GM12878 (cell line): ENCODE data around the gene DNAH1. TPM values are rescaled to one million over a fixed set of nuclear protein-coding genes. Genes with fewer than 3 reads are reported as not detected.

Source experiments
- ATAC-seq: fragments of 200-7000 bp; cut with Tn5 transposase; 3 replicates; pipeline ENCODE4 v1.9.1; 2020; ENCODE audit warnings: mild to moderate bottlenecking, moderate library complexity
- BruUV-seq: library from RNA; stranded (reverse); fragments of 400-500 nt; replicated peaks from 2 replicates; lab custom pipeline; 2021; lab: Mats Ljungman, UMichigan
- CTCF ChIA-PET: fragments of 300-600 bp; sonication (Branson Sonifier 250); formaldehyde crosslinking; extraction: SDS; loops from one replicate; lab custom pipeline; 2021; ENCODE audit warnings: inconsistent platforms; lab: Yijun Ruan, JAX
- POLR2A ChIA-PET: fragments of 350-600 bp; formaldehyde crosslinking; extraction: SDS; loops from one replicate; lab custom pipeline; 2021; ENCODE audit warnings: inconsistent platforms; lab: Charles Lee
- RAD21 ChIA-PET: fragments of 300-600 bp; sonication (Branson Sonifier 250); formaldehyde crosslinking; loops from one replicate; lab custom pipeline; 2023; ENCODE audit warnings: antibody characterized with exemption; ENCODE audit not compliant: unreplicated experiment; lab: Charles Lee
- SMC1A ChIA-PET: fragments of 300-600 bp; sonication (Branson Sonifier 250); formaldehyde crosslinking; loops from one replicate; lab custom pipeline; 2023; ENCODE audit not compliant: unreplicated experiment, uncharacterized antibody; lab: Charles Lee
- DNase-seq: peaks from one replicate; pipeline ENCODE4 v3.0.0-alpha.2; 2011; ENCODE audit warnings: low read depth, low spot score
- FAIRE-seq: peaks from 3 replicates; lab custom pipeline; 2011; peaks lifted over from hg19 to GRCh38; lab: Jason Lieb, UNC
- H2AFZ ChIP-seq: 2 replicates; pipeline ENCODE4 v1.6.0; 2011; ENCODE audit warnings: low read depth, low read length, control low read depth; ENCODE audit not compliant: control insufficient read depth
- H3K27ac ChIP-seq: 2 replicates; pipeline ENCODE4 v1.5.1; 2011; ENCODE audit warnings: control low read depth; ENCODE audit not compliant: control insufficient read depth, insufficient read depth
- H3K27me3 ChIP-seq, 2 experiments: replicated peaks in 1 of 2; 2 replicates each; pipeline versions ENCODE4 v1.6.0 to v1.6.1; 2011; ENCODE audit warnings: low read length in 1 of 2; ENCODE audit not compliant: control insufficient read depth in 2 of 2, insufficient read depth in 2 of 2
- H3K36me3 ChIP-seq, 2 experiments: 2 replicates each; pipeline ENCODE4 v1.5.1; 2011; ENCODE audit warnings: low read length in 1 of 2; ENCODE audit not compliant: control insufficient read depth in 2 of 2, insufficient read depth in 2 of 2
- H3K4me1 ChIP-seq: 2 replicates; pipeline ENCODE4 v1.6.1; 2011; ENCODE audit warnings: mild to moderate bottlenecking, low read length, moderate library complexity, mixed read lengths; ENCODE audit not compliant: control insufficient read depth, insufficient read depth
- H3K4me2 ChIP-seq: 2 replicates; pipeline ENCODE4 v1.6.0; 2011; ENCODE audit warnings: control low read depth; ENCODE audit not compliant: control insufficient read depth, insufficient read depth
- H3K4me3 ChIP-seq: fragments of 200-600 bp; sonication (generic); 2 replicates; pipeline ENCODE4 v1.5.1; 2016
- H3K79me2 ChIP-seq: 2 replicates; pipeline ENCODE4 v1.6.0; 2011; ENCODE audit warnings: low read length; ENCODE audit not compliant: control insufficient read depth, insufficient read depth
- H3K9ac ChIP-seq: 2 replicates; pipeline ENCODE4 v1.8.0; 2011; ENCODE audit warnings: low read length, control low read depth, mixed read lengths; ENCODE audit not compliant: control insufficient read depth, insufficient read depth
- H3K9me3 ChIP-seq: replicated peaks from 3 replicates; pipeline ENCODE4 v1.5.1; 2011; ENCODE audit warnings: mild to moderate bottlenecking, low read length; ENCODE audit not compliant: control insufficient read depth, insufficient read depth
- H4K20me1 ChIP-seq: 2 replicates; pipeline ENCODE4 v1.6.0; 2011; ENCODE audit not compliant: control insufficient read depth, insufficient read depth
- CTCF ChIP-seq, 3 experiments: IDR thresholded peaks in 2 of 3; conservative IDR thresholded peaks in 1 of 3; 2 replicates each; pipeline ENCODE4 v1.5.1; 2011; ENCODE audit warnings: low read depth in 3 of 3, low read length in 3 of 3, mild to moderate bottlenecking in 3 of 3, control low read depth in 2 of 3, moderate library complexity in 2 of 3, inconsistent platforms in 1 of 3, mixed read lengths in 1 of 3; ENCODE audit not compliant: control insufficient read depth in 2 of 3, insufficient read depth in 1 of 3; ENCODE audit errors: extremely low read depth in 1 of 3
- RAD21 ChIP-seq: IDR thresholded peaks from 2 replicates; pipeline ENCODE4 v1.6.1; 2011; ENCODE audit warnings: mild to moderate bottlenecking, low read depth, low read length, moderate library complexity; ENCODE audit not compliant: insufficient read depth
- SIX5 ChIP-seq: IDR thresholded peaks from 2 replicates; pipeline ENCODE4 v1.6.1; 2011; ENCODE audit warnings: mild to moderate bottlenecking, low read depth, low read length, moderate library complexity; ENCODE audit not compliant: severe bottlenecking
- SMC3 ChIP-seq: IDR thresholded peaks from 2 replicates; pipeline ENCODE4 v1.6.1; 2011; ENCODE audit warnings: low read length, improper control_type of control experiment, borderline replicate concordance
- ZBTB11 ChIP-seq: fragments of 450-650 bp; formaldehyde crosslinking; IDR thresholded peaks from 2 replicates; pipeline ENCODE4 v1.5.0; 2022; ENCODE audit warnings: mild to moderate bottlenecking, missing genetic modification characterization
- WGBS: methylation state at CpG from one replicate; pipeline ENCODE4 v1.1.6; 2016; ENCODE audit warnings: low lambda C conversion rate; ENCODE audit not compliant: insufficient replicate concordance, insufficient coverage; ENCODE audit errors: missing lambda C conversion rate; 5-methylcytosine and 5-hydroxymethylcytosine counted together
- in situ Hi-C: fragments of 300-500 bp; cut with MboI; formaldehyde crosslinking; loops from 9 replicates; pipeline ENCODE4 v1.14.3; 2018; ENCODE audit warnings: mixed read lengths
- intact Hi-C: fragments of 100-400 bp; cut with micrococcal nuclease; formaldehyde crosslinking; loops from one replicate; pipeline ENCODE4 v1.14.2; 2022; ENCODE audit not compliant: unreplicated experiment
- polyA plus RNA-seq, 11 experiments: library from polyadenylated mRNA; depleted of rRNA in 4 of 11; unstranded in 6 of 11; stranded (reverse) in 5 of 11; fragments of >200 nt; fragmentation: Nextera tagmentation in 4 of 11; fragmentation: Illumina TruSeq in 1 of 11; extraction: Ambion mirVana in 4 of 11; extraction: Trizol in 1 of 11; gene quantifications; 1 replicate in 1 of 11; 2 replicates in 10 of 11; pipeline versions ENCODE4 v1.2.1 to v1.2.3, GENCODE V29; 2011 to 2016; ENCODE audit warnings: inconsistent platforms in 2 of 11, missing spikeins in 2 of 11, low read depth in 1 of 11
- total RNA-seq, 4 experiments: library from RNA; depleted of rRNA in 3 of 4; stranded (reverse); fragments of >200 nt in 3 of 4; fragmentation: Illumina TruSeq in 1 of 4; extraction: Trizol in 1 of 4; gene quantifications; 2 replicates each; pipeline versions ENCODE4 v1.2.1 to v1.2.3, GENCODE V29; 2013 to 2021

Gene DNAH1
- total and polyA plus RNA-seq, 10 of the 15 experiments (the other 5 are each of a cell fraction or from before 2014, with no cell fraction given), result 0.31 to 5.8 (median 2.7) TPM

- BruUV-seq, result no TSS peak
- peak; percentile 95 for ATAC-seq
- 7% methylated on average over 7 of the region's 7 CpGs for WGBS
- in situ Hi-C loops (no loop called here), intact Hi-C loops (loop anchor here (1.0 kb wide), 1 partner anchor 19 kb away; no protein-coding TSS in a partner anchor)
- CTCF ChIA-PET, result interaction anchor here (0.6 to 8.8 kb wide), 15 partner anchors 8 to 240 kb away, joined by 3 to 147 read pairs (median 4); partner anchors contain the start of genes SEMA3G and TNNC1
- Histone ChIP-seq H3K27me3 (no peaks in the 10 kb centered on the region), H4K20me1 (no peaks in the 10 kb centered on the region), H3K4me1 (no peaks in the 10 kb centered on the region), H3K9me3 (no peaks in the 10 kb centered on the region), H3K9ac (no peak overlapping the region), H3K27ac (no peak overlapping the region), H3K36me3 (no peaks in the 10 kb centered on the region), H3K4me3 (no peak overlapping the region), H3K79me2 (no peaks in the 10 kb centered on the region), H2AFZ (no peak overlapping the region), H3K4me2 (no peak overlapping the region)
- POLR2A ChIA-PET, result interaction anchor here (1.1 to 1.8 kb wide), 2 partner anchors 9 to 16 kb away, joined by 3 to 4 read pairs; no protein-coding TSS in a partner anchor
- peak; percentile 92 for FAIRE-seq
- no peak for DNase-seq
- TF ChIP-seq SIX5 (no peak), SMC3 (peak; percentile 77), CTCF (IDR thresholded peaks at IDR 0.05 in 2 of 3, conservative IDR thresholded peaks at IDR 0.05 in 1 of 3; ENCODE audit: control insufficient read depth in 2 of 3, extremely low read depth in 1 of 3, insufficient read depth in 1 of 3, low read depth in 3 of 3, low read length in 3 of 3) (peak; percentile 72 to 78 (median 77)), RAD21 (peak; percentile 74), ZBTB11 (CRISPR knock-in tag) (no peak)
- RAD21 ChIA-PET, result interaction anchor here (1.0 to 2.6 kb wide), 2 partner anchors 17 to 19 kb away, joined by 4 to 9 read pairs; partner anchors contain the start of gene SEMA3G
- SMC1A ChIA-PET, result interaction anchor here (0.7 to 2.6 kb wide), 7 partner anchors 11 to 39 kb away, joined by 3 to 14 read pairs (median 5); partner anchors contain the start of gene SEMA3G
Measured at GRCh38 chr3:52428151-52429005, 112.3 kb downstream of the DNAH1 start.
